Adrenal gland (tissue), 5 donors: ENCODE measurements around the gene CABP4.

Source experiments
- CTCF ChIP-seq, 6 experiments: fragments of 450-650 bp in 4 of 6; fragments of 200-600 bp in 2 of 6; sonication (generic) in 1 of 6; IDR thresholded peaks; 1 replicate in 5 of 6; 2 replicates in 1 of 6; pipeline versions ENCODE4 v1.5.1 to v1.8.0; 2016 to 2021; ENCODE audit warnings: antibody characterized with exemption in 6 of 6, mild to moderate bottlenecking in 2 of 6, moderate library complexity in 1 of 6
- POLR2A ChIP-seq, 2 donors: fragments of 450-650 bp; IDR thresholded peaks; one replicate each; pipeline ENCODE4 v1.6.1; 2017; ENCODE audit warnings: antibody characterized with exemption in 2 of 2, mild to moderate bottlenecking in 2 of 2, moderate library complexity in 1 of 2
- donor health status: DM: no; HTN: no; CAD: no.

GRCh38 chr11:67468456-67468758 is 13.3 kb downstream of the CABP4 start:
- TF ChIP-seq CTCF (IDR thresholded peaks at IDR 0.05) = no peak
- TF ChIP-seq POLR2A (IDR thresholded peaks at IDR 0.05) = no peak
